ENCODE results near the gene SLC20A1. TPM values are rescaled to one million over a fixed set of nuclear protein-coding genes. Genes with fewer than 3 reads are reported as not detected.
"Not testable (repeated sequence)": the region's sequence is repeated elsewhere in the genome, so short reads cannot be mapped to it uniquely, and the experiment has no call there.

The SLC20A1 gene
- total RNA-seq, 1 donor from 2014 or later: 164 TPM

DNA sequence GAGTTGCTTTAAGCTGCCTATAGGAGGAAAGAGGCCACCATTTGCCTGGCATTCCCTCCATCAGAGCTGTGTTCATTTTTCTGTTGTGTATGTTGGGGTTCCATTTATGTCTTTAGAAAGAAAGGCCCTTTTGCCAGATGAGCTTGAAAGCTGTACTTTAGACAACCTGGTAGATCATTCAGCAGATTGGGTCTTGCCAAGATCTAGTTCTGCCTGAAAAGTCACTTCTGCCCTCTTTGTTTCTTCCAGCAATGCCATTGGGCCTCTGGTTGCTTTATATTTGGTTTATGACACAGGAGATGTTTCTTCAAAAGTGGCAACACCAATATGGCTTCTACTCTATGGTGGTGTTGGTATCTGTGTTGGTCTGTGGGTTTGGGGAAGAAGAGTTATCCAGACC is 14.4 kb downstream of the SLC20A1 start:
- intact Hi-C loops (cut with micrococcal nuclease): loop anchor here (5.0 kb wide), 1 partner anchor 33 kb away; no protein-coding TSS in a partner anchor
- peaks cover 80% of the 10 kb centered on the region for H3K36me3 Mint-ChIP-seq (ENCODE audit: low read depth)
- peaks cover 76% of the 10 kb centered on the region for H3K4me1 Mint-ChIP-seq (ENCODE audit: low read depth)
- H3K4me3 Mint-ChIP-seq: peak overlapping the region; percentile 2
- peak overlapping the region; percentile 27 for H3K27ac Mint-ChIP-seq
- no peak for DNase-seq (ENCODE audit: low spot score)
- no peaks in the 10 kb centered on the region for H3K9me3 Mint-ChIP-seq
- H3K27me3 Mint-ChIP-seq (ENCODE audit: insufficient read depth): no peaks in the 10 kb centered on the region

- peaks cover 81% of the 10 kb centered on the region for H3K36me3 Mint-ChIP-seq (ENCODE audit: low read depth)
- H3K4me1 Mint-ChIP-seq (ENCODE audit: low read depth): peaks cover 68% of the 10 kb centered on the region
- no peak overlapping the region for H3K27ac Mint-ChIP-seq
- no peaks in the 10 kb centered on the region for H3K27me3 Mint-ChIP-seq (ENCODE audit: insufficient read depth)
- no peaks in the 10 kb centered on the region for H3K9me3 Mint-ChIP-seq
- no peak for DNase-seq (ENCODE audit: low spot score)
- intact Hi-C loops (cut with micrococcal nuclease): loop anchor here (5.0 kb wide), 1 partner anchor 34 kb away; no protein-coding TSS in a partner anchor
- no peak overlapping the region for H3K4me3 Mint-ChIP-seq
Measured at GRCh38 chr2:112661656-112662305, 16.0 kb downstream of the SLC20A1 start.

- intact Hi-C loops (cut with micrococcal nuclease): loop anchor here (5.0 kb wide), 1 partner anchor 35 kb away; no protein-coding TSS in a partner anchor
Measured at GRCh38 chr2:112662704-112663103, 17.0 kb downstream of the SLC20A1 start.

DNA sequence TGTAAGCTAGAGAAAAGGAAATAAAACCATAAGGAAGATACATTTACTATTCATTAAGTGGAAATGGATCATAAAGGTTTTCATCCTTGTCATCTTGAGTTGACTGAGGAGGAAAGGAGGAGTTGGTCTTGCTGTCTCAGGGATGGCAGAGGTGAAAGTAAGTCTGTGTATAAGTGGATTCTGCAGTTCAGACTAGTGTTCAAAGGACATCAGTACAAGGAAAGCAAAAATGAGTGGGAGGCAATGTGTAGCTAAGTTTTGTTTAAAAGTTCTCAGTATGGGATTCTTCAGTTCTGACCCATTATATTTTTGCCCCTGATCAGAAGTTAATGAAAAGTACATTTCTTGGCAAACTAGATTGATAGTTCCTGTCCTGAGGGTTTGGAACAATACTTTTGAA is 18.9 kb downstream of the SLC20A1 start:
- Mint-ChIP-seq H3K4me1 (ENCODE audit: low read depth) (peaks cover 39% of the 10 kb centered on the region), H3K4me3 (no peak overlapping the region), H3K9me3 (no peaks in the 10 kb centered on the region), H3K36me3 (ENCODE audit: low read depth) (peaks cover 56% of the 10 kb centered on the region), H3K27me3 (ENCODE audit: insufficient read depth) (no peaks in the 10 kb centered on the region), H3K27ac (peak overlapping the region; percentile 8)
- intact Hi-C loops (cut with micrococcal nuclease): loop anchor here (5.0 kb wide), 1 partner anchor 37 kb away; no protein-coding TSS in a partner anchor
- DNase-seq (ENCODE audit: low spot score): no peak

More at GRCh38 chr2:112662704-112663103, 17.0 kb downstream of the SLC20A1 start:
- Mint-ChIP-seq H3K27ac (no peak overlapping the region), H3K4me1 (ENCODE audit: low read depth) (peaks cover 59% of the 10 kb centered on the region), H3K4me3 (no peak overlapping the region), H3K36me3 (ENCODE audit: low read depth) (peaks cover 73% of the 10 kb centered on the region), H3K9me3 (no peaks in the 10 kb centered on the region), H3K27me3 (ENCODE audit: insufficient read depth) (no peaks in the 10 kb centered on the region)
- no peak for DNase-seq (ENCODE audit: low spot score)

- Mint-ChIP-seq H3K9me3 (no peaks in the 10 kb centered on the region), H3K36me3 (ENCODE audit: low read depth) (peaks cover 51% of the 10 kb centered on the region)
- intact Hi-C loops (cut with micrococcal nuclease): no loop called here
Measured at GRCh38 chr2:112665113-112665780, 19.5 kb downstream of the SLC20A1 start.

GRCh38 chr2:112666761-112667122 is 21.0 kb downstream of the SLC20A1 start:
- intact Hi-C loops (cut with micrococcal nuclease): no loop called here
- DNase-seq (ENCODE audit: low spot score): no peak
- peaks cover 23% of the 10 kb centered on the region for H3K4me1 Mint-ChIP-seq (ENCODE audit: low read depth)
- H3K9me3 Mint-ChIP-seq: no peaks in the 10 kb centered on the region
- no peak overlapping the region for H3K4me3 Mint-ChIP-seq
- H3K36me3 Mint-ChIP-seq (ENCODE audit: low read depth): peaks cover 38% of the 10 kb centered on the region
- no peak overlapping the region for H3K27ac Mint-ChIP-seq
- H3K27me3 Mint-ChIP-seq (ENCODE audit: insufficient read depth): peaks cover 1% of the 10 kb centered on the region

More at GRCh38 chr2:112665113-112665780, 19.5 kb downstream of the SLC20A1 start:
- DNase-seq (ENCODE audit: low spot score): no peak
- Mint-ChIP-seq H3K4me1 (ENCODE audit: low read depth) (peaks cover 34% of the 10 kb centered on the region), H3K4me3 (no peak overlapping the region), H3K27me3 (ENCODE audit: insufficient read depth) (no peaks in the 10 kb centered on the region), H3K27ac (peak overlapping the region; percentile 56)

DNA sequence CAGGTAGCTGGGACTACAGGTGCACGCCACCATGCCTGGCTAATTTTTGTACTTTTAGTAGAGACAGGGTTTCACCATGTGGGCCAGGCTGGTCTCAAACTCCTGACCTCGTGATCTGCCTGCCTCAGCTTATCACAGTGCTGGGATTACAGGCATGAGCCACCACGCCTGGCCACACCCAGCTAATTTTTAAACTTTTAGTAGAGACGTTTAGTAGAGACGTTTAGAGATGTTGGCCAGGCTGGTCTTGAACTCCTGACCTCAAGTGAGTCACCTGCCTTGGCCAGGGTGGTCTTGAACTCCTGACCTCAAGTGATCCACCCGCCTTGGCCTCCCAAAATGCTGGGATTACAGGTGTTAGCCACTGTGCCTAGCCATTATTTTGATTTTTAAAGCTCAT is 21.8 kb downstream of the SLC20A1 start:
- DNase-seq (ENCODE audit: low spot score); H3K27ac Mint-ChIP-seq; H3K9me3 Mint-ChIP-seq; intact Hi-C loops (cut with micrococcal nuclease); H3K4me3 Mint-ChIP-seq; H3K27me3 Mint-ChIP-seq (ENCODE audit: insufficient read depth): not testable (repeated sequence)
- H3K36me3 Mint-ChIP-seq (ENCODE audit: low read depth): peaks cover 36% of the 10 kb centered on the region
- peaks cover 23% of the 10 kb centered on the region for H3K4me1 Mint-ChIP-seq (ENCODE audit: low read depth)

GRCh38 chr2:112669667-112670066 is 23.9 kb downstream of the SLC20A1 start:
- H3K27ac Mint-ChIP-seq: no peak overlapping the region
- intact Hi-C loops (cut with micrococcal nuclease): loop anchor here (1.0 kb wide), 1 partner anchor 12 kb away; no protein-coding TSS in a partner anchor
- no peaks in the 10 kb centered on the region for H3K9me3 Mint-ChIP-seq
- H3K4me3 Mint-ChIP-seq: no peak overlapping the region
- peaks cover 20% of the 10 kb centered on the region for H3K36me3 Mint-ChIP-seq (ENCODE audit: low read depth)
- peaks cover 3% of the 10 kb centered on the region for H3K27me3 Mint-ChIP-seq (ENCODE audit: insufficient read depth)
- DNase-seq (ENCODE audit: low spot score): no peak
- H3K4me1 Mint-ChIP-seq (ENCODE audit: low read depth): peaks cover 15% of the 10 kb centered on the region

GRCh38 chr2:112670252-112671022 is 24.7 kb downstream of the SLC20A1 start:
- intact Hi-C loops (cut with micrococcal nuclease): loop anchor here (1.0 kb wide), 1 partner anchor 13 kb away; no protein-coding TSS in a partner anchor
- Mint-ChIP-seq H3K4me1 (ENCODE audit: low read depth) (peaks cover 9% of the 10 kb centered on the region), H3K9me3 (no peaks in the 10 kb centered on the region), H3K36me3 (ENCODE audit: low read depth) (peaks cover 12% of the 10 kb centered on the region), H3K27ac (no peak overlapping the region), H3K4me3 (no peak overlapping the region), H3K27me3 (ENCODE audit: insufficient read depth) (peaks cover 3% of the 10 kb centered on the region)
- no peak for DNase-seq (ENCODE audit: low spot score)

DNA sequence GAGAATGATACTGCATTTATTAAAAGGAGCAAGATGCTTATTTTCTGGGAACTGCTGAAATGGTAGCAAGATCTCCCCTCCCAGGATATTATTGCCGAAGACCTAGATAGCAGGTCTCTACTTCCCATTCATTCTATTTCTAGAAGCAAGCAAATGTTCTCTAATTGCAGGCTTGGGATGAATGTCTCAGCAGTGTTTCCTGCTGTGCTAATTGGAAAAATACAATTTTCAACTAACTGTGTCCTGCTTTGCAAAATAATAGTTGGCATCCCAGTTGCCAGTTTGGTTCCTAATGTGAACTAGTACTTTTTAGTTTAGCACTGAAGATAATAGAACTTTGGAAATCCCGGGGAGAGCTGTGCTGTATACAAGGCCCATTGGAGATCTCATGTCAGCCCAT is 26.1 kb downstream of the SLC20A1 start:
- Mint-ChIP-seq H3K27ac (no peak overlapping the region), H3K9me3 (no peaks in the 10 kb centered on the region), H3K4me3 (no peak overlapping the region), H3K27me3 (ENCODE audit: insufficient read depth) (peaks cover 3% of the 10 kb centered on the region), H3K36me3 (ENCODE audit: low read depth) (peaks cover 6% of the 10 kb centered on the region), H3K4me1 (ENCODE audit: low read depth) (peaks cover 8% of the 10 kb centered on the region)
- no peak for DNase-seq (ENCODE audit: low spot score)
- intact Hi-C loops (cut with micrococcal nuclease): no loop called here

DNA sequence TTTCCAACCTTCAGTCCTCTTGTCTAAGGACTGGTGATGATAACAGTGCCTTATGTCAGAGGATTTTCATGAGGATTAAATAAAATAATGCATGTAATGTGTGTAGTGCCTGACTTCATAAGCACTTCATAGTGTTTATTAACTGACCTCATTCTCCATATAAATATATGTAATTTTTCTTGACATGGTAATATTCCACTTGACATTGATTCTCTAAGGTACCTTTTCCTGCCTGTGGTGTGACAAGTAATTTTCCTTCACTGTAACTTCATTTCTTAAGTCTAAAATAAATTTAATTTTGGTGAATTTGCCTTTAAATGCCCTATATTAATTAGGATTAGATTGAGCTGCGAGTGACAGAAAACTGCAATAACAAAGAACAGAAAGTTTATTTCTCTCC is 27.3 kb downstream of the SLC20A1 start:
- Mint-ChIP-seq H3K27ac (no peak overlapping the region), H3K9me3 (no peaks in the 10 kb centered on the region), H3K36me3 (ENCODE audit: low read depth) (peaks cover 5% of the 10 kb centered on the region), H3K4me3 (no peak overlapping the region), H3K27me3 (ENCODE audit: insufficient read depth) (peaks cover 3% of the 10 kb centered on the region), H3K4me1 (ENCODE audit: low read depth) (peaks cover 8% of the 10 kb centered on the region)
- no peak for DNase-seq (ENCODE audit: low spot score)
- intact Hi-C loops (cut with micrococcal nuclease): no loop called here

GRCh38 chr2:112674229-112674628 is 28.5 kb downstream of the SLC20A1 start:
- H3K27ac Mint-ChIP-seq: no peak overlapping the region
- peaks cover 8% of the 10 kb centered on the region for H3K4me1 Mint-ChIP-seq (ENCODE audit: low read depth)
- H3K27me3 Mint-ChIP-seq (ENCODE audit: insufficient read depth): peaks cover 6% of the 10 kb centered on the region
- DNase-seq (ENCODE audit: low spot score): no peak
- intact Hi-C loops (cut with micrococcal nuclease): no loop called here
- peaks cover 4% of the 10 kb centered on the region for H3K36me3 Mint-ChIP-seq (ENCODE audit: low read depth)
- no peaks in the 10 kb centered on the region for H3K9me3 Mint-ChIP-seq
- H3K4me3 Mint-ChIP-seq: no peak overlapping the region

DNA sequence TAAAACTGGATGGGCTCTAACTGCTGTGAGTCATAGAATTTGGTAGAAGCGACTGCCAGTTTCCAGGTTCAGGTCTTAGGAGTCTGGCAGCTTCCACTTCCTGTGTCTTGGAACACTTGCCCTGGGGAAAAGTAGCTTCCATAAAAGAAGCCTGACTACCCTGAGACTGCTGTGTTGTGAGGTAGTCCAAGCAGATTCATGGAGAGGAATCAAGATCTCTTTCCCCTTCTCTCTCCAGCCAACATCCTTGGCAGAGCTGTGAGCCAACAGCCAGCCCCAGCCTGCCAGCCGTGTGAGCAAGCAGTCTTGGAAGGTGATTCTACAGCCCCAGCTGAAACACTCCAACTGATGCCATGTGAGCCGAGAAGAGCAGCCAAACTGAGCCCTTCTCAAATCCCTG is 33.7 kb downstream of the SLC20A1 start:
- Mint-ChIP-seq H3K4me1 (ENCODE audit: low read depth) (peaks cover 24% of the 10 kb centered on the region), H3K27me3 (ENCODE audit: insufficient read depth) (peaks cover 6% of the 10 kb centered on the region), H3K36me3 (ENCODE audit: low read depth) (no peaks in the 10 kb centered on the region), H3K27ac (no peak overlapping the region), H3K4me3 (no peak overlapping the region), H3K9me3 (no peaks in the 10 kb centered on the region)
- no peak for DNase-seq (ENCODE audit: low spot score)
- intact Hi-C loops (cut with micrococcal nuclease): no loop called here

Data from activated T-helper 1 cell treated with anti-CD3 and anti-CD28 coated beads, Interleukin-12 subunit alpha, Interleukin-12 subunit beta, Interleukin-2, Interleukin-4 antibody, amounts not matched to agents 30 ng/mL and 10 ng/mL and 1 ng/mL, durations not matched to agents 14 hours and 24 hours and 36 hours (primary cell).